Heart left ventricle (tissue), 16 donors: ENCODE data around the gene DIP2C. TPM values are rescaled to one million over a fixed set of nuclear protein-coding genes. Genes with fewer than 3 reads are reported as not detected.

Experiments
- ATAC-seq, 4 donors: fragments of 200-7000 bp; cut with Tn5 transposase; one replicate each; pipeline ENCODE4 v1.9.1; 2020 to 2022; ENCODE audit warnings: moderate library complexity in 4 of 4, mild to moderate bottlenecking in 3 of 4, moderate number of reproducible peaks in 1 of 4
- DNase-seq, 5 donors: peaks; one replicate each; pipeline ENCODE4 v3.0.0-alpha.2; 2020
- H3K27ac ChIP-seq, 12 donors: fragments of 200-600 bp; sonication (generic) in 4 of 12; one replicate each; pipeline versions ENCODE4 v1.5.0 to v1.8.0; 2016 to 2022; ENCODE audit warnings: mild to moderate bottlenecking in 2 of 12
- H3K27me3 ChIP-seq, 9 donors: fragments of 200-600 bp; sonication (generic) in 2 of 9; one replicate each; pipeline versions ENCODE4 v1.5.1 to v1.8.0; 2016 to 2022; ENCODE audit warnings: mild to moderate bottlenecking in 3 of 9
- H3K36me3 ChIP-seq, 9 donors: fragments of 200-600 bp; sonication (generic) in 2 of 9; one replicate each; pipeline versions ENCODE4 v1.5.0 to v1.8.0; 2018 to 2022; ENCODE audit warnings: mild to moderate bottlenecking in 2 of 9
- H3K4me1 ChIP-seq, 12 donors: fragments of 200-600 bp; sonication (generic) in 4 of 12; one replicate each; pipeline versions ENCODE4 v1.5.0 to v1.8.0; 2016 to 2022; ENCODE audit warnings: mild to moderate bottlenecking in 3 of 12
- H3K4me3 ChIP-seq, 12 donors: fragments of 200-600 bp; sonication (generic) in 4 of 12; one replicate each; pipeline versions ENCODE4 v1.5.0 to v1.8.0; 2017 to 2022; ENCODE audit warnings: mild to moderate bottlenecking in 9 of 12, moderate library complexity in 4 of 12
- H3K9me3 ChIP-seq, 12 donors: fragments of 200-600 bp; sonication (generic) in 4 of 12; one replicate each; pipeline versions ENCODE4 v1.5.0 to v1.8.0; 2016 to 2022; ENCODE audit warnings: mild to moderate bottlenecking in 1 of 12
- POLR2A ChIP-seq, 2 donors: fragments of 450-650 bp; IDR thresholded peaks; one replicate each; pipeline ENCODE4 v1.6.1; 2017; ENCODE audit warnings: antibody characterized with exemption in 2 of 2, mild to moderate bottlenecking in 2 of 2, moderate library complexity in 2 of 2
- WGBS, 4 donors: extraction: QIAGEN DNeasy Blood & Tissue Kit in 2 of 4; methylation state at CpG; one replicate each; pipeline versions ENCODE4 v1.1.5 to v1.1.7; 2013 to 2018; 5-methylcytosine and 5-hydroxymethylcytosine counted together
- intact Hi-C, 10 donors: fragments of 100-400 bp; cut with DNase I; formaldehyde crosslinking; loops; one replicate each; pipeline versions ENCODE4 v1.11.1 to v1.14.2; 2022
- polyA plus RNA-seq, 2 donors: library from polyadenylated mRNA; stranded (reverse); fragments of 200-250 nt; gene quantifications; one replicate each; pipeline ENCODE4 v1.2.3, GENCODE V29; 2013
- total RNA-seq, 9 donors: library from RNA; depleted of rRNA in 2 of 9; stranded (reverse); fragments of >200 nt in 2 of 9; fragmentation: NEBNext Ultra II Directional in 3 of 9; extraction: Animal tissue kit (Norgen Biotek cat#: 25700) in 3 of 9; gene quantifications; one replicate each; pipeline versions ENCODE4 v1.1.0 to v1.2.4, GENCODE V29; 2016 to 2023
- TF ChIP-seq, protein P1 (sequence below), 12 donors: fragments of 200-600 bp; sonication (generic) in 4 of 12; IDR thresholded peaks; one replicate each; pipeline versions ENCODE4 v1.5.0 to v1.8.0; 2018 to 2022; ENCODE audit warnings: antibody characterized with exemption in 12 of 12, mild to moderate bottlenecking in 5 of 12
- donor health status: ischemic (EF 13 %, LVEDD 7.1; RV severe dilation, severe dysfunction).
- donor health status: healthy with polysubstance abuse.
- donor health status: DM: no; HTN: yes; CAD: no.
- donor health status: DM: no; HTN: no; CAD: no.
- donor health status: ischemic (EF 25% LVEDD 6.9; RV normal size, moderate dysfunction).
- donor health status: ischemic (EF 25% LVEDD 5.7; RV mildly dilated, moderate dysfunction).
- donor health status: healthy.
- donor health status: DM: yes; HTN: yes; CAD: no.
- donor health status: ischemic (EF 35%, LVEDD 5.7; RV mildly dilated, moderate dysfunction).
- donor health status: nonischemic (EF 11% LVEDD 7.7; RV severe dilation, severe dysfunction).
- donor health status: DM: yes; HTN: yes; CAD: no.
- donor health status: PGD.
- donor health status: ischemic (EF 29% LVEDD 5.4; RV normal size, mild dysfunction).
- donor health status: nonischemic (EF 23%, LVEDD 6.1; RV moderate dilation, normal function).

The DIP2C gene
- total and polyA plus RNA-seq, 11 donors = 7.4 to 43.1 (median 28.5) TPM

DNA sequence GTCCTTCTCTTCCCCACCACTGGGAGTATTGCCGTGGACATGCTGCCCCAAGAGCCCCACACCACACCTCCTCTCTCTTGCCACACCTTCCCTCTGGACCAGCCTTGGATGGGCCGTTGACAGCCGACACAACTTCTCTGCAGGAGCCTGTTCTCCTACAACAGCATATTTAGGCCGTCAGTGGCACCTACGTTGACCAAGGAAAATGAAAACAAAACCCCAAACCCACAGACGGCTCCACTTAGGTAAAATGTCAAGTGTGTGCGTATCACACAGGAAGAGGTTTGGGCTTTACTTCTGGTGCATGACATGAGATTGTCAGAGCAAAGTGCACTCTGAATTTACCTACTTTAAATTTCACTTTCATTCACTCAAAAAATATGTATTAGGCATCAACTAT is 307.7 kb downstream of the DIP2C start:
- no peaks in the 10 kb centered on the region for H3K9me3 ChIP-seq
- intact Hi-C loops = no loop called here
- no peak overlapping the region for H3K4me3 ChIP-seq
- H3K27me3 ChIP-seq = no peaks in the 10 kb centered on the region
- 87 to 96% (median 91%) methylated on average over 7 of the region's 7 CpGs for WGBS, 4 donors
- no peak for TF ChIP-seq POLR2A (IDR thresholded peaks at IDR 0.05)
- TF ChIP-seq, protein P1, sequence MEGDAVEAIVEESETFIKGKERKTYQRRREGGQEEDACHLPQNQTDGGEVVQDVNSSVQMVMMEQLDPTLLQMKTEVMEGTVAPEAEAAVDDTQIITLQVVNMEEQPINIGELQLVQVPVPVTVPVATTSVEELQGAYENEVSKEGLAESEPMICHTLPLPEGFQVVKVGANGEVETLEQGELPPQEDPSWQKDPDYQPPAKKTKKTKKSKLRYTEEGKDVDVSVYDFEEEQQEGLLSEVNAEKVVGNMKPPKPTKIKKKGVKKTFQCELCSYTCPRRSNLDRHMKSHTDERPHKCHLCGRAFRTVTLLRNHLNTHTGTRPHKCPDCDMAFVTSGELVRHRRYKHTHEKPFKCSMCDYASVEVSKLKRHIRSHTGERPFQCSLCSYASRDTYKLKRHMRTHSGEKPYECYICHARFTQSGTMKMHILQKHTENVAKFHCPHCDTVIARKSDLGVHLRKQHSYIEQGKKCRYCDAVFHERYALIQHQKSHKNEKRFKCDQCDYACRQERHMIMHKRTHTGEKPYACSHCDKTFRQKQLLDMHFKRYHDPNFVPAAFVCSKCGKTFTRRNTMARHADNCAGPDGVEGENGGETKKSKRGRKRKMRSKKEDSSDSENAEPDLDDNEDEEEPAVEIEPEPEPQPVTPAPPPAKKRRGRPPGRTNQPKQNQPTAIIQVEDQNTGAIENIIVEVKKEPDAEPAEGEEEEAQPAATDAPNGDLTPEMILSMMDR (IDR thresholded peaks at IDR 0.05) = no peak
- H3K36me3 ChIP-seq = peaks cover 0 to 79% (median 52%) of the 10 kb centered on the region in 9 donors
- no peak for DNase-seq
- peaks cover 0 to 3% (median 0%) of the 10 kb centered on the region in 12 donors for H3K4me1 ChIP-seq
- ATAC-seq = peak in 2 of 4 donors; percentile 28 to 32
- no peak overlapping the region for H3K27ac ChIP-seq

DNA sequence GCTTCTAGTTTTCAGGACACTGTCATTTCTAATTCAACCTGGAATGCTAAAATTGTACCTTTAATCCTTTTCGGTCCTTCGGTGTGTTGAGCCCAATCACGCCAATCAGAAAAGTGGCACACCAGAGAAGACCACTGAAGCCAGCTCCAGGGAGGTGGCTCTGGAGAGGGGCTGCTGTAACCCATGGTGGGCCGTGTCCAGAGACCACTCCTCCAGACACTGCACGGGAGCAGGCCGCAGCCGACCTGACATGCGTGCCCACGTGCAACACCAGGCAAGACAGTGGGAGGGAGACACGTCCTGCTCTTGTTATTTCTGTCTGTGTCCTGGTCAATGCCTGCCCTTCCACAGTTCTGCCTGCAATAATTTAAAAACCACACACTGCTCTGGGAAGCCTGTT is 308.1 kb downstream of the DIP2C start:
- intact Hi-C loops = no loop called here
- H3K4me1 ChIP-seq = peaks cover 0 to 3% (median 0%) of the 10 kb centered on the region in 12 donors
- DNase-seq = no peak
- ATAC-seq = peak in 2 of 4 donors; percentile 14 to 23
- no peak overlapping the region for H3K27ac ChIP-seq
- H3K4me3 ChIP-seq = no peak overlapping the region
- TF ChIP-seq POLR2A (IDR thresholded peaks at IDR 0.05) = no peak
- TF ChIP-seq, protein P1 (IDR thresholded peaks at IDR 0.05) = no peak
- H3K9me3 ChIP-seq = no peaks in the 10 kb centered on the region
- WGBS, 4 donors = 96 to 98% (median 97%) methylated on average over 10 of the region's 10 CpGs
- H3K36me3 ChIP-seq = peaks cover 0 to 74% (median 47%) of the 10 kb centered on the region in 9 donors
- no peaks in the 10 kb centered on the region for H3K27me3 ChIP-seq

DNA sequence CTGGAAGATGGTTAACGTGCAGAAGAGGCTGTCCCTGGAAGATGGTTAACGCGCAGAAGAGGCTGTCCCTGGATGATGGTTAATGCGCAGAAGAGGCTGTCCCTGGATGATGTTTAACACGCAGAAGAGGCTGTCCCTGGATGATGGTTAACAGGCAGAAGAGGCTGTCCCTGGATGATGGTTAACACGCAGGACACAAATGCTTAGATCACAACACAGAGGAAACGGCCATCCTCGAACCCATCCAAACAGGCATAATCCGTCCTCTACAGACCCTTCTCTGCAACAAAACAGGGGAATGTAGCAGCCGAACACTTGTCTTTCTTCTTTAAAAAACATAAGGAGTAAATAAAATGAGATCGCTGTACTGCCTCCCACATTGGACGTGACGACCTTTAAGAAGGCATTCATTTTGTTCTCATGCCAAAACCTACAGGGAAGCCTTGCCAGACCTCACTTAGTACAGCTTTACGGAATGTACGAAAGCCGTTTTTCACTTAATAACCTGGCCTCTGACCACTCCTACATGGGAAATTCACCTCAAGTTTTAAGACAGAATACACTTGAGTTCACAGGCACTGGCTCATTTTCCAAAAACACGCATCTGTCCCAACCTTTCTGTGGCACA is 309.0 kb downstream of the DIP2C start:
- TF ChIP-seq, protein P1 (IDR thresholded peaks at IDR 0.05) = no peak
- no peak for TF ChIP-seq POLR2A (IDR thresholded peaks at IDR 0.05)
- DNase-seq (no peak), ATAC-seq (peak in 3 of 4 donors; percentile 11 to 70 (median 40))
- Histone ChIP-seq H3K27ac (peak overlapping the region in 1 of 12 donors; percentile 53), H3K4me3 (no peak overlapping the region), H3K4me1 (peaks cover 0 to 3% (median 0%) of the 10 kb centered on the region in 12 donors), H3K36me3 (peaks cover 0 to 72% (median 43%) of the 10 kb centered on the region in 9 donors), H3K27me3 (no peaks in the 10 kb centered on the region), H3K9me3 (no peaks in the 10 kb centered on the region)
- intact Hi-C loops = no loop called here
- WGBS, 4 donors = 76 to 82% (median 78%) methylated on average over 17 of the region's 17 CpGs

DNA sequence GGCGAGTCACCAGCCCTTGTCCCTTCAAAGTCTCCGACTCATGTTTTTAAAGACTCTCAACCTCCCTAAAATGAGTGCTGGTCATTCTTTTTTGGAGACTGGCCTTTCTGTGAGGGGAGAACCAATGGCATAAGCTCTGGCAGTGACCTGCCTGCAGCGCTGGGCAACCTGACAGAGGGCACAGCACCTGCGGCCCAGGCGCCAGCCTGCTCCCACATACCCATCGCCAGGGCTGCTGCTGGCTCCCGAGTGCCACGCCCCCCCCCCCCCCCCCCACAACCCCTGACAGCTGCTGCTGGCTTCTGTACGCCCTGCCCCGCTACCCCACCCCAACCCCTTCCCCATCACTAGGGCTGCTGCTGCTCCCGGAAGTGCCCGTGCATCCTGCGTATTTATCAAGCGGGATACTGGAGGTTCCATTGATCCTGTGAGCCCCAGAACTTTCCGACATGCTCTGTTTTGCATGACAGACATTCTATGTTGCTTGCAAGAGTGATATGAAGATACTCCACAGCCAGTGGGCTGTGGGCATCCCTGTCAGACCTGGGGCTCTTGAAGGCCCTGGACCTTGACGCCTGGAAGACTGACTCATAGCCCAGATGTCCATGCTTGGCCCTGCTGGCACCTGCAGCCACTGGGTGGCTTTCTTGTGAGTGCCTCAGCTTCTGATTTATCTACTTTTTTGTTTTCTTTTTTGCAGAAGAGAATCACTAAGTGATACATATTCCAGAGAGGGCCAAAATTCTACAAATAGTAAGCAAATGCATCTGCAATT is 310.4 kb downstream of the DIP2C start:
- no peaks in the 10 kb centered on the region for H3K27me3 ChIP-seq
- intact Hi-C loops = no loop called here
- peaks cover 0 to 72% (median 34%) of the 10 kb centered on the region in 9 donors for H3K36me3 ChIP-seq
- DNase-seq (no peak), ATAC-seq (no peak)
- H3K27ac ChIP-seq = no peak overlapping the region
- WGBS, 4 donors = 96 to 98% (median 97%) methylated on average over 10 to 16 of the region's 16 CpGs
- no peak overlapping the region for H3K4me3 ChIP-seq
- no peaks in the 10 kb centered on the region for H3K9me3 ChIP-seq
- H3K4me1 ChIP-seq = peaks cover 0 to 7% (median 3%) of the 10 kb centered on the region in 12 donors
- TF ChIP-seq POLR2A (IDR thresholded peaks at IDR 0.05) = no peak
- TF ChIP-seq, protein P1 (IDR thresholded peaks at IDR 0.05) = no peak
